SKM-1 treated with dmso at 0.1 percent for 144 hours (cell line): ENCODE measurements around the gene HYCC2.
"Not testable (repeated sequence)": the region's sequence is repeated elsewhere in the genome, so short reads cannot be mapped to it uniquely, and the experiment has no call there.

Experiments
- DNase-seq: peaks from one replicate; lab custom pipeline; 2025; ENCODE audit not compliant: unreplicated experiment; lab: John Stamatoyannopoulos, UW

HYCC2 gene

GRCh38 chr2:201073071-201073470 lies 1.6 kb upstream of the HYCC2 start:
- DNase-seq: no peak

- no peak for DNase-seq
Observed at GRCh38 chr2:201072201-201072530, 695 bp upstream of the HYCC2 start.

DNA sequence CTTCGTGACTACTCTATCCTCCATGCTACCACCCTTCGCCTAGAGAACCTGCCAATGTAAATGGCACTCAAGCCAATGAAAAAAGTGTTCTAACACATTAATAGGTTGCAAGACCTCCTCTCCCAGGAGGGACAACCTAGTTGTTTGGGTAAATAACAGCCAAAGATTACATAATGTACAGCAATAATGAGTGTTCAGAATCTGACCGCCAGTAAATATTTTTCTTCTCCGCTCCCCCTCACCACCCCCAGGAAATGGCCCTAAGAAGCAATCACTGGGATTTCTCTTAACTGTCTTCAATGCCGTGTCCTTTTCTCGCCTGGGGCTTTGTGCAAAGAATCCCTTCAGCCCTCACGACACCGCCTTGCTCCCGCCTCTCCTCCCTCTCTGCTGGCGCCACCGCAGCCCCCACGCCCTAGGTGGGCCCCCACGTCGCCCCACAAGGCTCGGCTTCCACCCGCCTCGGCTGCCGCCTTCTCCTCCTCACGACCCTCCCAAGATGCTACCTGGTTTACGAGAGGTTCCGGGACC lies 458 bp downstream of the HYCC2 start:
- DNase-seq: no peak

DNA sequence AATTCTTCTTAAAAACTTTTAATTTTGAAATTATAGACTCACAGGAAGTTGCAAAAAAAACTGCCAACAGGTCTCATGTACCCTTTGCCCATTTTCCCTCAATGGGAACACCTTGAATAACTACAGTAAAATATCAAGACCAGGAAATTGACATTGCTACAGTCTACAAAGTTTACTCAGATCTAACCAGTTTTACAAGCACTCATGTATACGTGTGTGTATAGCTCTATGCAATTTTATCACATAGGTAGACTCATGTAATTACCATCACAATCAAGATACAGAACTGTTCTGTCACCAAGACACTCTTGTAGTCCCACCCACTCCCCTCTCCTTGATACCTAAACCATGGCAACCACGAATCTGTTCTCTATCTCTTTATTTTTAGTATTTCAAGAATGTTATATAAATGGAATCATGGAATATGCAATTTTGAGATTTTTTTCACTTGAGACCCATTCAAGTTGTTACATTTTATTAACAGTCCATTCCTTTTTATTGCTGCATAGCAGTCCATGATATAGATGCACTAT lies 6.6 kb downstream of the HYCC2 start:
- DNase-seq: no peak

DNA sequence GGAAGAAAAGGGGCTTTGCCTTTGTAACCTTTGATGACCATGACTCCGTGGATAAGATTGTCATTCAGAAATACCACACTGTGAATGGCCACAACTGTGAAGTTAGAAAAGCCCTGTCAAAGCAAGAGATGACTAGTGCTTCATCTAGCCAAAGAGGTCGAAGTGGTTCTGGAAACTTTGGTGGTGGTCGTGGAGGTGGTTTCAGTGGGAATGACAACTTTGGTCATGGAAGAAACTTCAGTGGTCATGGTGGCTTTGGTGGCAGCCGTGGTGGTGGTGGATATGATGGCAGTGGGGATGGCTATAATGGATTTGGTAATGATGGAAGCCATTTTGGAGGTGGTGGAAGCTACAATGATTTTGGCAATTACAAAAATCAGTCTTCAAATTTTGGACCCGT lies 8.0 kb downstream of the HYCC2 start:
- DNase-seq: not testable (repeated sequence)

DNA sequence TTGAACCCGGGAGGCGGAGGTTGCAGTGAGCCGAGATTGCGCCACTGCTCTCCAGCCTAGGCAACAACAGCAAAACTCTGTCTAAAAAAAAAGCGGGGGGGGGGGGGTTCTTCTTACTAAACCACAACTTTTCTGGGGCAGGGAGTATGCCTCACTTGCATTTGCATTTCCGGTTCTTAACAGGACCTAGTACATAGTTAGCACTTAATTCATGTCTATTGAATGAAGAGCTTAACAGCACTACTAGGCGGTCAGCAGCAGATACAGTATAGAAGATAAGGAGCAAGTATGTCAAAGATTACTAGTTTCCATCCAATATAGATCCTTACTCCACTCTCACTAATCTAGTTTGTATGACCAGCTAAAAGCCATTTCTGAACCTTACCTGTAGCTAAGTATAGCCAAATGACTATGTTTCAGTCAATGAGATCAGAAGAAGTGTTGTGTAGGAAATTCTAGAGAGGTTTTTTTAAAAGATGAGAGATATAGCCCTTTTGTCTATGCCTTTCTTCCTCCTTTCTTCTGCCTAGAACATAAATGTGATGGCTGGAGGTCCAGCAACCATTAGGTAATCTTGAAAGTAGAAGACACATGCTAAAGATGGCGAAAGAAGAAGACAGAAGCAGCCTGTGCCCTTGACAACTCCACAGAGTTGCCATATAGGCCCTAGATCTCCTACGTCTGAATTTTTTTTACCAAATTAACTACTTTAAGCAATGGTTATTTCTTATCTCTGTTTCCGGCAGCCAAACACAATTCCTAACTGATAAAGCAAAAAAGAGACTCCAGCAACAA lies 11.3 kb downstream of the HYCC2 start:
- DNase-seq: peak; percentile 51

DNA sequence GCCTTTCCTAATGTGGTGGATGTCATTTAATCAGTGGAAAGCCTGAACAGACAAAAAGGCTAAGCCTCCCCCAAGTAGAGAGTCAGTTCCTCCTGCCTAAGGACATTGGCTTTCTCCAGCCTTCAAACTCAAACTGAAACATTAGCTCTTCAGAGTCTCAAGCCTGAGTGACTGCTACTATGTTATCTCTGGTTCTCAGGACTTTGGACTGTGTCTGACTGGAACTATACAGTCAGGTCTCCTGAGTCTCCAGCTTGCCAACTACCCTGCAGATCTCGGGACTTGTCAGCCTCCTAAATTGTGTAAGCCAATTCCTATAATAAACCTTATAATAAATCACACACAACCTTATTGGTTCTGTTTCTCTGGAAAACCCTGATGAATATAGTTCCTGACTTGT lies 12.6 kb downstream of the HYCC2 start:
- no peak for DNase-seq

DNA sequence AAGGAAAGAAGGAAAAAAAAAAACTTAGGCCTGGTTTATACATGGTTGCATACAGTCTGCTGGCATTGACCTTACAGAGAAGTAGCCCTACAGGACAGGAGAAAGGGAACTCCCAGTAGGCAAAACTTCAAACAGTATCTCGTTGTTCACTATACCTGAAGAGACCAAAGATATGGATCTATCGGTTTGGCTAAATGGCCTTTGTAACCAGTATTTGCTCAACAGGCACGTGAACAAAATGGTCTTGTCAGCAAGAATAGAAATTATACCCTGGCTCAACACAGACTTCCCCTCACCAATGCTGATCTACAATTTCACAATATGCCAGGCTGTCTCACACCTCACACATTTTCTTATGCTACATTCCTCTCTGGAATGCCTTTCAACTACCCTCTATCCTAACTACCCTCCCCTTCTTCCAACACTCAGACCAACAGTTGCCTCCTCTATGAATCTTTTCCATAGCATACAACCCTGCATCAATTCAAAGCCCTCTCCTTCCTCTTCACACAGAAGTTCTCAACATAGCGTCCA lies 13.7 kb downstream of the HYCC2 start:
- DNase-seq: no peak

DNA sequence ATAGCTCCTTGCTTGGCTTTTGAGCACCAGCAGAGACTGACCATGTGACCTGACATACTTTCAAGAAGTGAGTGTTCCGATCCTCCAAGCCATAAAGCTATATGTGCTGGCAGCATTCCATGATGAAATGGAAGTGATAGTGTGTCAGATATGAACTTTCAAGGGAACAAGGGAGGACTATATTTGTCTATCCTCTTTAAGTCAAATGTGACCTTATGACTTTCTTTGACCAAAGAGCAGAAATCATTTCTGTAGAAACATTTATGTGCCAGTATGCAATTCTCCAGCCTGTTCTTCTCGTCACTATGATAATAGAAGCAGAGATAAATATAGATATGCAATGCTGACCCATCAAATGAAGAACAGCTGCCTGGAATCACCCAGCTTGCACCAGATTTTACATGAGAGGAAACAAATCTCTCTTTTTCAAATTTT lies 14.4 kb downstream of the HYCC2 start:
- DNase-seq: no peak

DNA sequence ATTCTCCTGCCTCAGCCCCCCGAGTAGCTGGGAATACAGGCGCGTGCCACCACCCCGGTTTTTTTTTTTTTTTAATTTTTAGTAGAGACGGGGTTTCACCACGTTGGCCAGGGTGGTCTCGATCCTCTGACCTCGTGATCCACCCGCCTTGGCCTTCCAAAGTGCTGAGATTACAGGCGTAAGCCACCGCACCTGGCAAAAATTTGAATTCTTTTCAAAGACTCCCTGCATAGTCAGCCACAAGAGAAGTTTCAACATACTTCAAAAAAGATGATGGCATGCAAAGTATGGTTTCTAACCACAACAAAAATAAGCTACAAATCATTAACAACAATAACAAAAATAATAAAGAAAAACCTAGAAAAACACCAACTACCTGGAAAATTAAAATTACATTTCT lies 22.0 kb downstream of the HYCC2 start:
- DNase-seq: no peak

- DNase-seq: no peak
Observed at GRCh38 chr2:201046881-201047280, 24.6 kb downstream of the HYCC2 start.

- not testable (repeated sequence) for DNase-seq
Observed at GRCh38 chr2:201043050-201043449, 28.4 kb downstream of the HYCC2 start.

DNA sequence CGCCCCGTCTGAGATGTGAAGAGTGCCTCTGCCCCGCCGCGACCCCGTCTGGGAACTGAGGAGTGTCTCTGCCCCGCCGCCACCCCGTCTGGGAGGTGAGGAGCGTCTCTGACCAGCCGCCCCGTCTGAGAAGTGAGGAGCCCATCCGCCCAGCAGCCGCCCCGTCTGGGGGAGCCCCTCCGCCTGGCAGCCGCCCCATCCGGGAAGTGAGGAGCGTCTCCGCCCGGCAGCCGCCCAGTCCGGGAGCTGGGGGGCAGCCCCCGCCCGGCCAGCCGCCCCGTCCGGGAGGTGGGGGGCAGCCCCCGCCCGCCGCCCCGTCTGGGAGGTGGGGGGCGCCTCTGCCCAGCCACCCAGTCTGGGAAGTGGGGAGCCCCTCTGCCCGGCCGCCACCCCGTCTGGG lies 29.0 kb downstream of the HYCC2 start:
- DNase-seq: not testable (repeated sequence)

- no peak for DNase-seq
Observed at GRCh38 chr2:201040867-201041628, 30.4 kb downstream of the HYCC2 start.

DNA sequence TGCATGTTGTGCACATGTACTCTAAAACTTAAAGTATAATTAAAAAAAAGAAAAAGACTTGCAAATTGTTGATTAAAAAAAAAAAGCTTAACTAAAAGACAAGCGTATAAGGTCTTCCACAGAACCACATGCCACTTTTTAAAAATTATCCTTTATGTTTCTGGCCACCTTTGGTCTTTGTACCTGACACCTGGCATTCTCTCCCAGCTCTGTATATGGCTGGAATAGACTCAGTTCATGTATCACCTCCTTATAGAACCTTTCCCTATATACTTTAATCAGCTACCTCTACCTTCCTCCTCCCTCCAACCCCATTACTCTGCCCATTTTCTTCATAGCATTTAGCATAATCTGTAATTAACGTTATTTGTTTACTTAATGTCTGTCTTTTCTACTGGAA lies 32.6 kb downstream of the HYCC2 start:
- DNase-seq: no peak

GRCh38 chr2:201038361-201038760 lies 33.1 kb downstream of the HYCC2 start:
- not testable (repeated sequence) for DNase-seq

DNA sequence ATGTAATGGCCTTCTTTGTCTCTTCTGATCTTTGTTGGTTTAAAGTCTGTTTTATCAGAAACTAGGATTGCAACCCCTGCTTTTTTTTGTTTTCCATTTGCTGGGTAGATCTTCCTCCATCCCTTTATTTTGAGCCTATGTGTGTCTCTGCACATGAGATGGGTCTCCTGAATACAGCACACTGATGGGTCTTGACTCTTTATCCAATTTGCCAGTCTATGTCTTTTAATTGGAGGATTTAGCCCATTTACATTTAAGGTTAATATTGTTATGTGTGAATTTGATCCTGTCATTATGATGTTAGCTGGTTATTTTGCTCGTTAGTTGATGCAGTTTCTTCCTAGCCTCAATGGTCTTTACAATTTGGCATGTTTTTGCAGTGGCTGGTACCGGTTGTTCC lies 37.1 kb downstream of the HYCC2 start:
- DNase-seq: not testable (repeated sequence)

DNA sequence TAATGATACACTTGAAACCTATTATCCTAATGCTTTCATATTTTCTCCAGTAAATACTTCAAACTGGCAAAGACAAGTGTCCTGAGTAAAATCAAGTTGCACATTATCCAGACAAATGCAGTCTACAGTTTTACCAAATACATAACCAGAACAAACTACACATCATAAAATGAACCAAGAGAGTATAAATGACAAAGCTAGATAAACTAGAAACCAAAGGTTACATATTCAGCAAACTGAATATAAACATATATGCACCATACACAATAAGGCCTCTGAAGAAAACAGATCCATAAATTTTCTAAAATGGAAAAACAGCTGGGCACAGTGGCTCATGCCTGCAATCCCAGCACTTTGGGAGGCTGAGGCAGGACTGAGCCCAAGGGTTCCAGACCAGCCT lies 47.0 kb downstream of the HYCC2 start:
- no peak for DNase-seq

DNA sequence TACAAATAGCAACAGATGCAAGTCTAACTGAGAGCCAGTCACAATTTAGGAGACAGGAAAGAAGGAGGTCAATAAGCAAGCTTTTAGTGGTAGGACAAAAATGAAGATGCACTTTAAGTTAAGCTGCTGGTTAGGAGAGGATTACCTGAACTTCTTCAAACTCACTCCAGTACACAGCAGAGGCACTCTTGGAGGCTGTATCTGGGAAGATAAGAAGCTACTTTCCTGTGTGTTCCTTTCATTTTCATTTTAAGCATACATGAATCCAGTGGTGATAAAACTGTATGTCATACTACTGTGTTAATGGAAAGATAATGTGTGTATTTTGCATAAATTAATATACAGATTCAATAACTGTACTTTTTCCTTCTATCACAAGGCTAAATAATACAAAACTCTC lies 49.6 kb downstream of the HYCC2 start:
- DNase-seq: no peak
